Measurements from ENCODE around the gene GJA10. TPM values are rescaled to one million over a fixed set of nuclear protein-coding genes. Genes with fewer than 3 reads are reported as not detected.
"Not testable (repeated sequence)": the region's sequence is repeated elsewhere in the genome, so short reads cannot be mapped to it uniquely, and the experiment has no call there.

The GJA10 gene
- total RNA-seq: not detected in 2 replicates
- polyA plus RNA-seq (2012): not detected

- DNase-seq (ENCODE audit: low read depth): no peak
Observed at GRCh38 chr6:89894169-89894568, at the start of gene GJA10. GJA10 (plus strand) TSS chr6:89894469; CDS start chr6:89894469, 0 bp downstream.

- not testable (repeated sequence) for DNase-seq (ENCODE audit: low read depth)
Observed at GRCh38 chr6:89847513-89847912, 46.8 kb upstream of the GJA10 start.

- DNase-seq (ENCODE audit: low read depth): no peak
Observed at GRCh38 chr6:89853068-89853467, 41.2 kb upstream of the GJA10 start.

GRCh38 chr6:89858041-89858440 lies 36.2 kb upstream of the GJA10 start:
- DNase-seq (ENCODE audit: low read depth): no peak

GRCh38 chr6:89859744-89860143 lies 34.5 kb upstream of the GJA10 start:
- DNase-seq (ENCODE audit: low read depth): no peak

- DNase-seq (ENCODE audit: low read depth): no peak
Observed at GRCh38 chr6:89862273-89862672, 32.0 kb upstream of the GJA10 start.

GRCh38 chr6:89862698-89863097 lies 31.6 kb upstream of the GJA10 start:
- DNase-seq (ENCODE audit: low read depth): no peak

- no peak for DNase-seq (ENCODE audit: low read depth)
Observed at GRCh38 chr6:89866024-89866678, 28.1 kb upstream of the GJA10 start.

- no peak for DNase-seq (ENCODE audit: low read depth)
Observed at GRCh38 chr6:89873721-89874120, 20.5 kb upstream of the GJA10 start.

- DNase-seq (ENCODE audit: low read depth): no peak
Observed at GRCh38 chr6:89874438-89874837, 19.8 kb upstream of the GJA10 start.

GRCh38 chr6:89886378-89887120 lies 7.7 kb upstream of the GJA10 start:
- DNase-seq (ENCODE audit: low read depth): no peak

- no peak for DNase-seq (ENCODE audit: low read depth)
Observed at GRCh38 chr6:89887452-89888137, 6.7 kb upstream of the GJA10 start.

- DNase-seq (ENCODE audit: low read depth): no peak
Observed at GRCh38 chr6:89888138-89888514, 6.1 kb upstream of the GJA10 start.

GRCh38 chr6:89888871-89889270 lies 5.4 kb upstream of the GJA10 start:
- DNase-seq (ENCODE audit: low read depth): no peak

GRCh38 chr6:89890845-89891528 lies 3.3 kb upstream of the GJA10 start:
- DNase-seq (ENCODE audit: low read depth): not testable (repeated sequence)

GRCh38 chr6:89892577-89892976 lies 1.7 kb upstream of the GJA10 start:
- DNase-seq (ENCODE audit: low read depth): not testable (repeated sequence)

- DNase-seq (ENCODE audit: low read depth): peak; percentile 84
Observed at GRCh38 chr6:89895276-89895874, 1.1 kb downstream of the GJA10 start.

- DNase-seq (ENCODE audit: low read depth): not testable (repeated sequence)
Observed at GRCh38 chr6:89910001-89910901, 16.0 kb downstream of the GJA10 start.

GRCh38 chr6:89910902-89911240 lies 16.6 kb downstream of the GJA10 start:
- DNase-seq (ENCODE audit: low read depth): no peak
